GM19463 (cell line): ENCODE measurements around the gene NOTCH1.
A peak's percentile ranks its signal among the peaks of the same experiment; 100 is the strongest.
"Not testable (repeated sequence)": the region's sequence is repeated elsewhere in the genome, so short reads cannot be mapped to it uniquely, and the experiment has no call there.

ENCODE experiments used
- ATAC-seq: cut with Tn5 transposase; IDR thresholded peaks from one replicate; pipeline ENCODE4 v1.9.1; 2021; ENCODE audit warnings: mild to moderate bottlenecking, moderate library complexity; ENCODE audit not compliant: unreplicated experiment

The NOTCH1 gene

GRCh38 chr9:136565715-136566552 lies 20.1 kb upstream of the NOTCH1 start:
- ATAC-seq = no peak

- no peak for ATAC-seq
Measured at GRCh38 chr9:136565086-136565714, 19.4 kb upstream of the NOTCH1 start.

DNA sequence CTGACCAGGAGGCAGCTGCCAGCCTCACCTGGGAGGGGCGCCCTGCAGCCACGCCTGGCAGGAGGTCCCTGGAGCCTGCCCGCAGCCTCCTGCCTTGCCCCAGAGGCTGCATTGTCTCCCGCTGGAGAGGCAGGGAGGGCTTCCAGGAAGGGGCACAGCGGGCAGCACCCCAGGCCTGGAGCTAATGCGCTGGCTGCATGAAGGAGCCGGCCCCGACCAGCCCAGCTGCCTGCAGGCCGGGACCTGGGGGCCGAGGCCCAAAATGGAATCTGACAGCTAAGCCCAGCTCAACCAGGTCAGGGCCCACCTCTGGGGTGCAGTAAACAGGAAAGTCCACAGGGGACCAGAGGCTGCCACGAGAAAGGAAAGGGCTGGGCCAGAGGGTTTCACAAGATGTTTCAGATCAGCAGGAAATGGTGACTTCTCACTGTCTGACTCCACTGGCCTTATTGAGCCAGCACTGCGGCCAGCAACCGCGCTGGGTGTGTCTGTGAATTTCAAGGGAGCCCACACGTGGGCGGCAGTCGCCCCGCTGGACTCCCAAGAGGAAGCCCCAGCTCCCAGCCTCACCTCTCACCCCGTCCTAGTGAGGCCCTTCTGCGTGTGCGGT lies 18.6 kb upstream of the NOTCH1 start:
- peak; percentile 58 for ATAC-seq

DNA sequence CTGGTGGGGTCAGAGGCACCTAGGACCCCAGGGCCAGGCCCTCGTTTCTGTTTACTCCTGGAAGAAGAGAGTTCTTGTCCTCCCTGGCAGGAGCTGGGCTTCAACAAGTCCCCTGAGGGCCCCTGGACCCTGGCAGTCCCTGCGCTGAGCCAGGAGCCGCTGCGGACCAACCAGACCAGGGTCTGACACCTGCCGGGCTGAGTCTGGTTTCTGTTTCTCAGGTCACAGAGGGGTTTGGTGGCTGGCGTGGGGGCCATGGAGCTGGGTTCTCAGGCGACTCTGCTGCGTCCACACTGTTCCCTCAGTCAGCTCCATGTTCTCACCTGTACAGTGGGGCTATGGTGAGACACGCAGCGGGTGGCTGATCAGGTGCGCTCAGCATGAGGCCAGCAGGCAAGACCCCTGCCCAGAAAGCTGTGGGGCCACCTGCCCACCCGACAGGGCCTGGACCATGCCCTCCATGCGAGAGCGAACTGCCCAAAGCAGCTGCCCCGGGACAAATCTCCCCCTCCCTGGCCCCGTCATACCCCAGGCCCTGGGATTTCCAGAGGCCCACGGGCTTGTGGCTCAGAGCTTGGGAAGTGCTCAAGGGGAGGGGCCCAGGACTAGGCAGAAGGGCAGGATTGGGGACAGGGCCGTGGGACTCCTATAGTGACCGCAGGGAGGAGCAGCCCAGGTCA lies 17.9 kb upstream of the NOTCH1 start:
- no peak for ATAC-seq

GRCh38 chr9:136562746-136563495 lies 17.1 kb upstream of the NOTCH1 start:
- no peak for ATAC-seq

GRCh38 chr9:136561779-136562178 lies 15.9 kb upstream of the NOTCH1 start:
- ATAC-seq = no peak

DNA sequence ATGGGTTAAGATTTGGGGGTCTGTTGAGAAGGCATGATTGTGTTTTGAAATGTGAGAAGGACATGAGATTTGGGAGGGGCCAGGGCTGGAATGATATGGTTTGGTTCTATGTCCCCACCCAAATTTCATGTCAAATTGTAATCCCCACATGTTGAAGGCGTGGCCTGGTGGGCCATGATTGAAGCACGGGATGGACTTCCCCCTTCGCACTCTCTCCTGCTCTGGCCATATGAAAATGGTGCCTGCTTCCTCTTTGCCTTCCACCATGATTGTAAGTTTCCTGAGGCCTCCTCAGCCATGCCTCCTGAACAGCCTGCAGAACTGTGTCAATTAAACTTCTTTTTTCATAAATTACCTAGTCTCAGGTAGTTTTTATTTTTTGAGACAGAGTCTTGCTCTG lies 14.7 kb upstream of the NOTCH1 start:
- no peak for ATAC-seq

DNA sequence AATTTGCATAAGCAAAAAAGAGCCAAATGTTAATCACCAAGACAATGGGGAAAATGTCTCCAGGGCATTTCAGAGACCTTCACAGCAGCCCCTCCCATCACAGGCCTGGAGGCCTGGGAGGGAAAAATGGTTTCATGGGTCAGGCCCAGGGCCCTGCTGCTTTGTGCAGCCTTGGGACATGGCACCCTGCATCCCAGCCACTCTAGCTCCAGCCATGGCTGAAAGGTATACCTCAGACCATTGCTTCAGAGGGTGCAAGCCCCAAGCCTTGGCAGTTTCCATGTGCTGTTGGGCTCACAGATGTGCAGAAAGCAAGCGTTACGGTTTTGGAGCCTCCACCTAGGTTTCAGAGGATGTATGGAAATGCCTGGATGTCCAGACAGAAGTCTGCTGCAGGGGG lies 13.5 kb upstream of the NOTCH1 start:
- not testable (repeated sequence) for ATAC-seq

DNA sequence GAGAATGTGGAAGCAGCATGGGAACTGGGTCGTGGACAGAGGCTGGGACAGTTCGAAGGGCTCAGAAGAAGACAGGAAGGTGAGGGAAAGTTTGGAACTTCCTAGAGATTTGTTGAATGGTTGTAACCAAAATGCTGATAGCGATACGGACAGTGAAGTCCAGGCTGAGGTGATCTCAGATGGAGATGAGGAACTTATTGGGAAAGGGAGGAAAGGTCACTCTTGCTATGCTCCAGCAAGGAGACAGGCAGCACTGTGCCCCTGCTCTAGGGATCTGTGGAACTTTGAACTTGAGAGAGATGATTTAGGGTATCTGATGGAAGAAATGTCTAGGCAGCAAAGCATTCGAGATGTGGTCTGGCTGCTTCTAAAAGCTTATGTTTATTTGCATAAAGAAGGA lies 13.0 kb upstream of the NOTCH1 start:
- ATAC-seq = not testable (repeated sequence)

DNA sequence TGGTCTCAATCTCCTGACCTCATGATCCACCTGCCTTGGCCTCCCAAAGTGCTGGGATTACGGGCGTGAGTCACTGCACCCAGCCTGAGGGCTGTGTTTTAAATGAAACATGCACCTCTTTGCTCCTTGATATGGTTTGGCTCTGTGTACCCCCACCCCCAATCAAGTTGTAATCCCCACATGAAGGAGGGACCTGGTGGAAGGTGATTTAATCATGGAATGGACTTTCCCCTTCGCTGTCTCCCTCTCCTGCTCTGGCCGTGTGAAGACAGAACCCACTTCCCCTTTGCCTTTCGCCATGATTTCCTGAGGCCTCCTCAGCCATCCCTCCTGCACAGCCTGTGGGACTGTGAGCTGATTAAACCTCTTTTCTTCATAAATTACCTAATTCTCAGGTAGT lies 12.5 kb upstream of the NOTCH1 start:
- ATAC-seq = no peak

- no peak for ATAC-seq
Measured at GRCh38 chr9:136557036-136557435, 11.2 kb upstream of the NOTCH1 start.

- ATAC-seq = no peak
Measured at GRCh38 chr9:136556166-136556565, 10.3 kb upstream of the NOTCH1 start.

DNA sequence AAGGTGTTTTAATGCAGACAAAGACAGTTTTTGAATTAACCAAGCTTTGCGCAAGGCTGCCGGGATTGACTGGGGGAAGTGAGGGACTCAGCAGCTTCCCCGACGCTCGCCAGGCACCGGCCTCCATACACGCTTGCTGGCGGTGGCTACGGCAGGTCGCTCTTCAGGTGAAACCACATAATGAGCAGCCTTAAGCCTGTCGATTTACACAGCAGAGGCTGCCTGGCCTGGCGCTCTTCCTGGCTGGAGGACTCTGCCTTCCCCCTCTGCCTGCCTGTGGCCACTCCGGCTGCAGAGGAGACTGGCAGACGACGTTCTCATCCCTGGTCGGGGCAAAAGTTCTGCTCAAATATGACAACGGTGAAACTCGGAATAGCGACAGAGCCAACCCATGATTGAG lies 9.0 kb upstream of the NOTCH1 start:
- ATAC-seq = no peak

DNA sequence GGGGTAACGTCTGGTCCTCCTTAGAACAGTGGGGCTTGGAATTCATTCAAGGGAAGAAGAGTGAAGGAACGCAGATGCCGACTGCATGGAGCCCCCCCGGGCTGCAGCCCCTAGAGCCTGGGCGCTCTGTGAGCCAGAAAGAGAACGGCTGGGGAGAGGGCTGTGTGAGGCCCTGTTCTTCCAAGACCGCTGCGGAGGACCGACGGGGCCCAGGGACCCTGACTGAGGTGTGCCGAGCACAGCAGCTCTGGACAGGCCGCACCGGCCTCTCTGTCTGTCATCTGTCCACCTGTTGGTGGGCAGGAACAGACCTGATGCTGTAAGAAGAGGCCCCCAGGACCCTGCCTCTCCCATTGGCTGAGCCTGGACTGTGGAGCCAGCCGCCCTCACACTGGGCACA lies 7.7 kb upstream of the NOTCH1 start:
- ATAC-seq = no peak

DNA sequence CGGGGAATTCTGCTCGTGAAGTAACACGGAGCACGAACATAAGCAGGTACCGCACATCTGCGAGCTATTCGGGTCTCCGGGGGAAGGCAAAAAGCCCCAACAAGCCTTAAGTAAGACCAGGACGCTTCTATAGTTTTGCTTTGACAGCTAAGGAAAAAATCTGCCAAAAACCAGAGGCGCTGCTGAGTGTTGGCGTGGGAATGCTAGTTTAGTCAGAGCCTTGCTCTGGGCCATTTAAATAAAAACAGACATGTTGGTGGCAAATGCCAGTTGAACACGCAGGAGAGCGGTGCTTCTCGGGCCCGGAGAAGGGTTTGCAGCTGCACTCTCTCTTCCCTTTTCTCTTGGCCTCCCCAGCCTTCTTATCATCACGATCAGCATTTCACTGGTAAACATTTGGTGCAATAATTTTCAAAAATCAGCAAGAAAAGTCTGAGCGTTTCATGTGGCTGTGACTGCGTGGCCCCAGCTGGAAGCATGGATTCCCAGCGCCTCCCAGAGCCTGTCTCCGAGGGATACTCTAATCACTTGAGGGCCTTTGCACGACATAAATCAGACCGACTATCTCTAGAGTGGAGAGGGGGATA lies 6.4 kb upstream of the NOTCH1 start:
- ATAC-seq = no peak

DNA sequence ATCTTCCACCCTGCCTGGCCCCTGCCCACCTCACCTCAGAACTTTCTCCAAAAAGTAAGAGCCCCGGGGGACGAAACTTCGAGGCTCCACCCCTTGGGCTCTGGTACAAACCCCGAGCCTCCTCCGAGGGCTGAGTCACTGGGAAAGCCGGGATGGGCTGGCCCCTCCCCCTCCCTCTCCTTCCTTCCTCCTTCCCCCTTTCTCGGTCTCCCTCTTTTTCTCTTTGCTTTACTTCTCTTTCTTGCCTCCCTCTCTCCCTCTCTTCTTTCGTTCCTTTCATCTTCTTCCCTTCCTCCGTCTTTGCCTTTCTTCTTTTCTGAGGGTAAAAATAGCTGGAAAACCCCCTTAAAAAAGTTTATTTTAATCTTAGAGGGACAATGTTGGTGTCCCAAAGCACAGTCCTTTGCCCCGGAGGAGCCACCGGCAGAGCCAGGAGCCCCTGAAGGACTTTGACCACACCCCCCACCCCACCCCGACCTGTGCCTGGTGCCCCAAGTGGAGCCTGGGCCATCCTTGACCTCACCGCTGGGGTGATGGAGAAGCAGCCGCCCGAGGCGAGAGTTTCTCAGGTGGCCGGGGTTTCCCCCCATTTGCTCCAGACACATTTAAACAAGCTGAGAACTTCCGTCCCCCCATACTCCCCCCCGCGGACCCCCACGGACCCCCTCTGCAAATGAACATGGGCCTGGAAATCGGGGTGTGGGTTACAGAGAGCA lies 5.7 kb upstream of the NOTCH1 start:
- ATAC-seq = no peak

- ATAC-seq = no peak
Measured at GRCh38 chr9:136550439-136551289, 4.8 kb upstream of the NOTCH1 start.

DNA sequence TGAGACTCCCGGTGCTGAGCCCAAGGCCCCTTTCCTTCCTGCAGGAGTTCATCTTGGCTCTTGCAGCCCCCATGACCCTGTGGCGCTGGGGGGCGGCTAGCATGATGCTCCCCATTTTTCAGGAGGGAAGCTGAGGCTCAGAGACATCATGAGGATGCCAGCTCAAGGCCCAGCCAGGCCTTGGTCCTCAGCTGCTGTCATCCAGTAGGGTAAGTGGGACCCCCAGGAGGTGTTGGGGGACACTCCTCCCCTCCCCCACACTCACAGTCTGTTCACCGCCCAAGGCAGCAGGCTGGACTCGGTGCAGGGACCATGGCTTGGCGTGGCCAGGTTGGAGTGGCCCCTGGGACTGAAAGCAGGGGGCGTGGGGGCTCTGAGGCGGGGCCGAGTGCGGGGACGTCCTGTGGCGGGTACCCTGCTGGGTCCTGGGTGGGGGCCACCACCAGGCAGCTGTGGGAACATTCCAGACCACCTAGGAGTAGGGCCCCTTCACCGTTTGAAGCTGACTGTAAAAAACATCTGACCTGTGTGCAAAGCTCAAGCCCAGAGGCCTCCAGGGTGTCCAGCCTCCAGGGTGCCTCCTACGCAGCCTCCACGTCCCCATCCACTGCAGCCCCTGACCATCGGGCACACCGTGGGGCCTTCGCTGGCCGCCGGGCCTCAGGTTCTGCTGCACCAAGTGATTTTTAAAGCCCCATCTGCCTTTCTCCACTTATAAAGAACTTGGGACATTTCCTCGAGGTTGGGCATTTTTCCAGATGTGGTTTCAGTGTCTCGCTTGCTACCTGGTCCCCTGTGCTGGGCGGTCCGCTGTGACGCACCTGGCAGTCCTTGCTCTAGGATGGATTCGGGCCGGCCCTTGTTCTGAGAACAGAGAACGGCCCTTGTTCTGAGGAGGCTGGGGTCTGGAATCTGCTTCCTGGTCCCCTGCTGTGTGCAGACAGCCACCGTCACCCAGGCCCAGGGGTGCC lies 3.4 kb upstream of the NOTCH1 start:
- ATAC-seq = no peak
